K562 (cell line): ENCODE results near the gene GALM. TPM values are rescaled to one million over a fixed set of nuclear protein-coding genes. Genes with fewer than 3 reads are reported as not detected.

Source experiments
- CSDE1 ChIP-seq, 2 experiments: fragments of 450-650 bp; IDR thresholded peaks; 2 replicates each; pipeline ENCODE4 v1.6.1; 2016; ENCODE audit warnings: mild to moderate bottlenecking in 1 of 2
- ELF2 ChIP-seq: fragments of 250-450 bp; sonication (Bioruptor Pico); IDR thresholded peaks from 2 replicates; pipeline ENCODE4 v1.5.0; 2021; ENCODE audit warnings: mild to moderate bottlenecking
- ESRRA ChIP-seq: fragments of 450-650 bp; IDR thresholded peaks from 2 replicates; pipeline ENCODE4 v1.6.1; 2014; ENCODE audit warnings: low read depth, mild to moderate bottlenecking, moderate library complexity, borderline replicate concordance
- FOSL1 ChIP-seq: fragments of 200-800 bp; sonication (Bioruptor generic); conservative IDR thresholded peaks from 2 replicates; pipeline ENCODE4 v1.6.1; 2016; ENCODE audit warnings: missing genetic modification characterization, missing compliant biosample characterization
- HNRNPLL ChIP-seq: fragments of 200-400 bp; formaldehyde crosslinking; IDR thresholded peaks from 2 replicates; pipeline ENCODE4 v1.6.1; 2017; ENCODE audit warnings: low read length, low read depth, mild to moderate bottlenecking; ENCODE audit not compliant: poor library complexity, severe bottlenecking
- MBD1 ChIP-seq: fragments of 250-450 bp; sonication (Bioruptor Pico); IDR thresholded peaks from 2 replicates; pipeline ENCODE4 v1.8.0; 2022; ENCODE audit warnings: inconsistent platforms
- NFRKB ChIP-seq: fragments of 450-650 bp; IDR thresholded peaks from 2 replicates; pipeline ENCODE4 v1.6.1; 2016; ENCODE audit warnings: low read depth
- NKRF ChIP-seq: fragments of 450-650 bp; IDR thresholded peaks from 2 replicates; pipeline ENCODE4 v1.6.1; 2016; ENCODE audit warnings: borderline replicate concordance
- RBM25 ChIP-seq: fragments of 200-400 bp; formaldehyde crosslinking; IDR thresholded peaks from 2 replicates; pipeline ENCODE4 v1.6.1; 2018; ENCODE audit warnings: low read length, low read depth, moderate library complexity; ENCODE audit not compliant: severe bottlenecking
- RBM34 ChIP-seq: fragments of 200-400 bp; formaldehyde crosslinking; IDR thresholded peaks from 2 replicates; pipeline ENCODE4 v1.6.1; 2018; ENCODE audit warnings: low read length, borderline replicate concordance; ENCODE audit not compliant: insufficient read depth
- REST ChIP-seq, 2 experiments: fragments of 450-650 bp; formaldehyde crosslinking in 1 of 2; IDR thresholded peaks; 2 replicates each; pipeline versions ENCODE4 v1.4.0 to v1.6.1; 2014 to 2020; ENCODE audit warnings: mild to moderate bottlenecking in 2 of 2, borderline replicate concordance in 1 of 2, low read depth in 1 of 2
- SETDB1 ChIP-seq: IDR thresholded peaks from one replicate; pipeline ENCODE4 v1.6.1; 2012; ENCODE audit warnings: low read length, control low read depth, inconsistent platforms
- STAT5A ChIP-seq: IDR thresholded peaks from 2 replicates; pipeline ENCODE4 v1.6.1; 2012; ENCODE audit warnings: low read length, inconsistent platforms, borderline replicate concordance
- TAL1 ChIP-seq: fragments of 450-650 bp; IDR thresholded peaks from 2 replicates; pipeline ENCODE4 v1.6.1; 2016; ENCODE audit warnings: mild to moderate bottlenecking
- ZFP30 ChIP-seq: fragments of 250-450 bp; sonication (Bioruptor Pico); IDR thresholded peaks from 2 replicates; pipeline ENCODE4 v1.8.0; 2022; ENCODE audit warnings: moderate library complexity, mild to moderate bottlenecking, inconsistent platforms, borderline replicate concordance
- ZNF561 ChIP-seq: fragments of 450-650 bp; formaldehyde crosslinking; conservative IDR thresholded peaks from 2 replicates; pipeline ENCODE4 v1.4.0; 2020; ENCODE audit warnings: mild to moderate bottlenecking, moderate library complexity
- polyA plus RNA-seq, 8 experiments: library from polyadenylated mRNA; depleted of rRNA in 4 of 8; stranded (reverse) in 5 of 8; unstranded in 3 of 8; fragments of >200 nt; fragmentation: Nextera tagmentation in 2 of 8; fragmentation: Illumina TruSeq in 1 of 8; extraction: Ambion mirVana in 2 of 8; extraction: Trizol in 1 of 8; gene quantifications; 2 replicates each; pipeline versions ENCODE4 v1.2.1 to v1.2.3, GENCODE V29; 2011 to 2014; ENCODE audit warnings: inconsistent platforms in 1 of 8, missing spikeins in 1 of 8
- total RNA-seq, 7 experiments: library from RNA; depleted of rRNA in 6 of 7; stranded (reverse); fragments of >200 nt in 6 of 7; fragmentation: Illumina TruSeq in 2 of 7; extraction: Trizol in 2 of 7; gene quantifications; 2 replicates each; pipeline versions ENCODE4 v1.2.1 to v1.2.3, GENCODE V29; 2011 to 2021; ENCODE audit warnings: low replicate concordance in 1 of 7

Gene GALM
- total and polyA plus RNA-seq, 9 of the 15 experiments (the other 6 are each of a cell fraction or from before 2014, with no cell fraction given) = 22.1 to 51.7 (median 27.9) TPM

GRCh38 chr2:38751596-38752410, 85.9 kb downstream of the GALM start (continued):
- TF ChIP-seq TAL1 = no peak
- TF ChIP-seq NKRF = no peak; the same call in 1 of the 2 replicates
- no peak for TF ChIP-seq CSDE1 (IDR thresholded peaks at IDR 0.05)
- TF ChIP-seq ELF2 (CRISPR knock-in tag) = no peak
- TF ChIP-seq HNRNPLL = no peak
- no peak for TF ChIP-seq STAT5A
- TF ChIP-seq MBD1 = no peak
- TF ChIP-seq REST (IDR thresholded peaks at IDR 0.05; ENCODE audit: borderline replicate concordance) = no peak
- TF ChIP-seq REST (CRISPR knock-in tag; IDR thresholded peaks at IDR 0.05; ENCODE audit: low read depth) = no peak
- no peak for TF ChIP-seq RBM25
- no peak for TF ChIP-seq RBM34
- no peak for TF ChIP-seq FOSL1 (tag)
- TF ChIP-seq ESRRA = no peak
- TF ChIP-seq NFRKB = no peak
- no peak for TF ChIP-seq SETDB1
- no peak for TF ChIP-seq ZFP30 (CRISPR knock-in tag)
- no peak for TF ChIP-seq ZNF561 (CRISPR knock-in tag)
